Mesenchymal stem cell (in vitro differentiated cells and primary cell): Measurements from ENCODE around the gene OBI1.

Experiments used
- DNase-seq: peaks from one replicate; pipeline ENCODE4 v3.0.0-alpha.2; 2013
- H2AFZ ChIP-seq: one replicate; pipeline ENCODE4 v1.6.1; 2013; ENCODE audit warnings: low read depth, mild to moderate bottlenecking, control low read depth, inconsistent platforms, low read length, moderate library complexity
- H2AK5ac ChIP-seq: 2 replicates; pipeline ENCODE4 v1.6.1; 2013; ENCODE audit warnings: low read length, moderate library complexity, mild to moderate bottlenecking, inconsistent platforms; ENCODE audit not compliant: severe bottlenecking
- H2BK120ac ChIP-seq: one replicate; pipeline ENCODE4 v1.6.1; 2013; ENCODE audit warnings: low read depth, mild to moderate bottlenecking, inconsistent platforms, low read length, moderate library complexity
- H2BK12ac ChIP-seq, 2 experiments: one replicate each; pipeline ENCODE4 v1.6.1; 2013; ENCODE audit warnings: inconsistent platforms in 2 of 2, low read length in 2 of 2, mild to moderate bottlenecking in 2 of 2, moderate library complexity in 2 of 2, control low read depth in 1 of 2
- H2BK15ac ChIP-seq: one replicate; pipeline ENCODE4 v1.6.1; 2013; ENCODE audit warnings: mild to moderate bottlenecking, low read depth, inconsistent platforms; ENCODE audit not compliant: poor library complexity, severe bottlenecking
- H2BK5ac ChIP-seq: 2 replicates; pipeline ENCODE4 v1.6.1; 2013; ENCODE audit warnings: low read depth, mild to moderate bottlenecking, low read length, control low read depth, inconsistent platforms; ENCODE audit not compliant: poor library complexity, severe bottlenecking
- H3K14ac ChIP-seq, 2 experiments: one replicate each; pipeline ENCODE4 v1.6.1; 2013; ENCODE audit warnings: inconsistent platforms in 2 of 2, low read length in 2 of 2, control low read depth in 1 of 2, mild to moderate bottlenecking in 1 of 2, moderate library complexity in 1 of 2
- H3K18ac ChIP-seq, 2 experiments: one replicate each; pipeline ENCODE4 v1.6.1; 2013; ENCODE audit warnings: inconsistent platforms in 2 of 2, low read length in 2 of 2, control low read depth in 1 of 2, low read depth in 1 of 2, mild to moderate bottlenecking in 1 of 2
- H3K23ac ChIP-seq, 2 experiments: one replicate each; pipeline ENCODE4 v1.6.1; 2013; ENCODE audit warnings: inconsistent platforms in 2 of 2, low read length in 2 of 2, mild to moderate bottlenecking in 2 of 2, moderate library complexity in 2 of 2, control low read depth in 1 of 2
- H3K27ac ChIP-seq: 2 replicates; pipeline ENCODE4 v1.5.1; 2013; ENCODE audit warnings: mild to moderate bottlenecking, moderate library complexity, low read length, control low read depth, inconsistent platforms; ENCODE audit not compliant: poor library complexity, severe bottlenecking
- H3K27me3 ChIP-seq, 2 experiments: 2 replicates each; pipeline versions ENCODE4 v1.6.1 to v1.7.0; 2013; ENCODE audit warnings: low read length in 2 of 2, mild to moderate bottlenecking in 2 of 2, moderate library complexity in 2 of 2, control low read depth in 1 of 2, inconsistent platforms in 1 of 2; ENCODE audit not compliant: control insufficient read depth in 1 of 2, insufficient read depth in 1 of 2
- H3K36me3 ChIP-seq, 2 experiments: 2 replicates each; pipeline versions ENCODE4 v1.6.1 to v1.7.0; 2013; ENCODE audit warnings: low read length in 2 of 2, control low read depth in 1 of 2, inconsistent platforms in 1 of 2, low read depth in 1 of 2, mild to moderate bottlenecking in 1 of 2; ENCODE audit not compliant: insufficient read depth in 2 of 2, control insufficient read depth in 1 of 2
- H3K4ac ChIP-seq, 2 experiments: one replicate each; pipeline ENCODE4 v1.6.1; 2013; ENCODE audit warnings: inconsistent platforms in 2 of 2, low read length in 2 of 2, mild to moderate bottlenecking in 2 of 2, moderate library complexity in 2 of 2, control low read depth in 1 of 2, low read depth in 1 of 2
- H3K4me1 ChIP-seq: 2 replicates; pipeline ENCODE4 v1.6.1; 2013; ENCODE audit warnings: low read depth, low read length, control low read depth; ENCODE audit not compliant: control insufficient read depth, insufficient read depth
- H3K4me2 ChIP-seq: 2 replicates; pipeline ENCODE4 v1.6.1; 2013; ENCODE audit warnings: low read length, mild to moderate bottlenecking, inconsistent platforms; ENCODE audit not compliant: poor library complexity, severe bottlenecking
- H3K4me3 ChIP-seq, 2 experiments: 2 replicates each; pipeline versions ENCODE4 v1.5.1 to v1.7.0; 2013; ENCODE audit warnings: low read length in 2 of 2, mild to moderate bottlenecking in 2 of 2, control low read depth in 1 of 2, low read depth in 1 of 2; ENCODE audit not compliant: insufficient read depth in 1 of 2
- H3K79me1 ChIP-seq: replicated peaks from 2 replicates; pipeline ENCODE4 v1.6.1; 2013; ENCODE audit warnings: mild to moderate bottlenecking, control low read depth, low read length, inconsistent platforms; ENCODE audit not compliant: poor library complexity, severe bottlenecking
- H3K9ac ChIP-seq: 2 replicates; pipeline ENCODE4 v1.7.0; 2013; ENCODE audit warnings: mild to moderate bottlenecking, low read length, moderate library complexity
- H3K9me3 ChIP-seq: 2 replicates; pipeline ENCODE4 v1.7.0; 2013; ENCODE audit warnings: mild to moderate bottlenecking, low read length; ENCODE audit not compliant: control insufficient read depth
- H4K8ac ChIP-seq: one replicate; pipeline ENCODE4 v1.6.1; 2013; ENCODE audit warnings: inconsistent platforms, mild to moderate bottlenecking, low read length, moderate library complexity
- H4K91ac ChIP-seq: one replicate; pipeline ENCODE4 v1.6.1; 2013; ENCODE audit warnings: mild to moderate bottlenecking, low read length, inconsistent platforms
- WGBS: methylation state at CpG from one replicate; pipeline ENCODE4 v1.1.7; 2013; ENCODE audit warnings: mixed read lengths; 5-methylcytosine and 5-hydroxymethylcytosine counted together

OBI1 gene

GRCh38 chr13:78595495-78596398 is 63.2 kb downstream of the OBI1 start:
- H3K9me3 ChIP-seq, result peaks cover 3% of the 10 kb centered on the region
- no peaks in the 10 kb centered on the region for H3K36me3 ChIP-seq
- no peak overlapping the region for H2AK5ac ChIP-seq
- H3K9ac ChIP-seq, result no peak overlapping the region
- WGBS, result 1% methylated on average over 53 of the region's 65 CpGs
- no peak overlapping the region for H4K8ac ChIP-seq
- no peak for DNase-seq
- H3K18ac ChIP-seq, result no peak overlapping the region
- no peak overlapping the region for H2BK120ac ChIP-seq
- peak overlapping the region; percentile 86 for H3K4me2 ChIP-seq
- no peak overlapping the region for H3K4ac ChIP-seq
- H3K14ac ChIP-seq, result no peak overlapping the region
- no peak overlapping the region for H4K91ac ChIP-seq
- H3K79me1 ChIP-seq, result no peaks in the 10 kb centered on the region
- no peak overlapping the region for H2BK15ac ChIP-seq
- no peak overlapping the region for H2AFZ ChIP-seq
- no peak overlapping the region for H3K27ac ChIP-seq
- peak overlapping the region; percentile 46 to 63 for H3K4me3 ChIP-seq
- no peak overlapping the region for H2BK5ac ChIP-seq
- H2BK12ac ChIP-seq, result no peak overlapping the region
- peak overlapping the region in 1 of 2 experiments; percentile 34 for H3K23ac ChIP-seq
- peaks cover 17% of the 10 kb centered on the region for H3K4me1 ChIP-seq
- H3K27me3 ChIP-seq, result peaks cover 81 to 93% of the 10 kb centered on the region in 2 experiments

GRCh38 chr13:78594456-78594975 is 64.4 kb downstream of the OBI1 start:
- no peak overlapping the region for H2BK5ac ChIP-seq
- no peak overlapping the region for H2AK5ac ChIP-seq
- H2BK12ac ChIP-seq, result no peak overlapping the region
- H3K4me1 ChIP-seq, result peaks cover 17% of the 10 kb centered on the region
- H3K18ac ChIP-seq, result no peak overlapping the region
- WGBS, result 9% methylated on average over 8 of the region's 8 CpGs
- no peak overlapping the region for H4K91ac ChIP-seq
- no peak overlapping the region for H3K23ac ChIP-seq
- H3K4me3 ChIP-seq, result no peak overlapping the region
- H3K4ac ChIP-seq, result no peak overlapping the region
- no peak overlapping the region for H4K8ac ChIP-seq
- no peak for DNase-seq
- H3K27ac ChIP-seq, result no peak overlapping the region
- H3K9ac ChIP-seq, result no peak overlapping the region
- H3K79me1 ChIP-seq, result no peaks in the 10 kb centered on the region
- H2BK120ac ChIP-seq, result no peak overlapping the region
- H3K4me2 ChIP-seq, result no peak overlapping the region
- no peaks in the 10 kb centered on the region for H3K36me3 ChIP-seq
- H2AFZ ChIP-seq, result no peak overlapping the region
- H2BK15ac ChIP-seq, result no peak overlapping the region
- H3K14ac ChIP-seq, result no peak overlapping the region
- peaks cover 3% of the 10 kb centered on the region for H3K9me3 ChIP-seq
- peaks cover 73 to 91% of the 10 kb centered on the region in 2 experiments for H3K27me3 ChIP-seq

GRCh38 chr13:78593652-78594455 is 65.1 kb downstream of the OBI1 start:
- H2BK120ac ChIP-seq, result no peak overlapping the region
- no peaks in the 10 kb centered on the region for H3K79me1 ChIP-seq
- no peak overlapping the region for H2BK15ac ChIP-seq
- peaks cover 17% of the 10 kb centered on the region for H3K4me1 ChIP-seq
- H3K4ac ChIP-seq, result no peak overlapping the region
- no peak overlapping the region for H2BK12ac ChIP-seq
- H3K27ac ChIP-seq, result no peak overlapping the region
- 5% methylated on average over 24 of the region's 29 CpGs for WGBS
- no peak overlapping the region for H3K4me3 ChIP-seq
- peaks cover 66 to 91% of the 10 kb centered on the region in 2 experiments for H3K27me3 ChIP-seq
- H2BK5ac ChIP-seq, result no peak overlapping the region
- H3K9ac ChIP-seq, result no peak overlapping the region
- no peak overlapping the region for H2AK5ac ChIP-seq
- H4K8ac ChIP-seq, result no peak overlapping the region
- DNase-seq, result no peak
- H3K9me3 ChIP-seq, result peaks cover 3% of the 10 kb centered on the region
- H3K18ac ChIP-seq, result no peak overlapping the region
- H4K91ac ChIP-seq, result no peak overlapping the region
- H3K4me2 ChIP-seq, result no peak overlapping the region
- no peak overlapping the region for H3K23ac ChIP-seq
- H3K36me3 ChIP-seq, result no peaks in the 10 kb centered on the region
- H2AFZ ChIP-seq, result no peak overlapping the region
- H3K14ac ChIP-seq, result no peak overlapping the region

GRCh38 chr13:78593129-78593528 is 65.8 kb downstream of the OBI1 start:
- Histone ChIP-seq H3K4me2 (no peak overlapping the region), H4K8ac (no peak overlapping the region), H3K9me3 (peaks cover 3% of the 10 kb centered on the region), H3K4me3 (no peak overlapping the region), H3K4ac (no peak overlapping the region), H3K18ac (no peak overlapping the region), H2BK120ac (no peak overlapping the region), H4K91ac (no peak overlapping the region), H2AFZ (no peak overlapping the region), H3K27ac (no peak overlapping the region), H2AK5ac (no peak overlapping the region), H3K23ac (no peak overlapping the region), H2BK12ac (no peak overlapping the region), H3K27me3 (peaks cover 67 to 91% of the 10 kb centered on the region in 2 experiments), H3K9ac (no peak overlapping the region), H2BK15ac (no peak overlapping the region), H3K4me1 (peaks cover 17% of the 10 kb centered on the region), H3K36me3 (no peaks in the 10 kb centered on the region), H2BK5ac (no peak overlapping the region), H3K14ac (no peak overlapping the region), H3K79me1 (no peaks in the 10 kb centered on the region)
- no peak for DNase-seq
- WGBS, result 30% methylated on average over 5 of the region's 13 CpGs
